AG10803 (cell line): ENCODE data around the gene RAB26.
"Not testable (repeated sequence)": the region's sequence is repeated elsewhere in the genome, so short reads cannot be mapped to it uniquely, and the experiment has no call there.

Source experiments
- DNase-seq: peaks from one replicate; pipeline ENCODE4 v3.0.0; 2010; ENCODE audit warnings: low read depth
- H3K4me3 ChIP-seq: 2 replicates; pipeline ENCODE4 v1.5.1; 2011; ENCODE audit warnings: mild to moderate bottlenecking, low read length, control low read depth
- TF ChIP-seq, protein P1 (sequence below): conservative IDR thresholded peaks from 2 replicates; pipeline ENCODE4 v1.5.1; 2011; ENCODE audit warnings: mild to moderate bottlenecking, low read length, control low read depth, inconsistent platforms

The RAB26 gene

DNA sequence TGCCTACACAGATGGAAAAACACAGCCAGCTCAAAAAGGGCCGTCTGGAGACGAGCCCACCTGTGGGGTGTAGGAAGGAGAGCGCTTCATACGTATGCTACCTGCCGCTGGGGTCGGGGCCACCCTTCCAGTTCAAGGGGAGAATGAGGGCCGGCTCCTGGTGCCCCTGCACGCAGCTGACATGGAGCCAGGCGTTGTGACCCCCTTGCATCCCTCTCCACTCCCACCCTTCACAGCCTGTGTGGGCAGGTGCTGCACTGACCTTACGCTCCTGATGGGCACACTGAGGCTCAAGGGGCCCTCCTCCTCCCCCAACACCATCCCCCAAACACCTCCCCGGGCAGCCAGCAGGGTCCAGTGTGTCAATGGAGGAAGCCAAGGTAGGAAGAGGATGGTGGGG lies 22.8 kb upstream of the RAB26 start:
- peak overlapping the region; percentile 7; the same call in 1 of the 2 replicates for H3K4me3 ChIP-seq
- not testable (repeated sequence) for DNase-seq

DNA sequence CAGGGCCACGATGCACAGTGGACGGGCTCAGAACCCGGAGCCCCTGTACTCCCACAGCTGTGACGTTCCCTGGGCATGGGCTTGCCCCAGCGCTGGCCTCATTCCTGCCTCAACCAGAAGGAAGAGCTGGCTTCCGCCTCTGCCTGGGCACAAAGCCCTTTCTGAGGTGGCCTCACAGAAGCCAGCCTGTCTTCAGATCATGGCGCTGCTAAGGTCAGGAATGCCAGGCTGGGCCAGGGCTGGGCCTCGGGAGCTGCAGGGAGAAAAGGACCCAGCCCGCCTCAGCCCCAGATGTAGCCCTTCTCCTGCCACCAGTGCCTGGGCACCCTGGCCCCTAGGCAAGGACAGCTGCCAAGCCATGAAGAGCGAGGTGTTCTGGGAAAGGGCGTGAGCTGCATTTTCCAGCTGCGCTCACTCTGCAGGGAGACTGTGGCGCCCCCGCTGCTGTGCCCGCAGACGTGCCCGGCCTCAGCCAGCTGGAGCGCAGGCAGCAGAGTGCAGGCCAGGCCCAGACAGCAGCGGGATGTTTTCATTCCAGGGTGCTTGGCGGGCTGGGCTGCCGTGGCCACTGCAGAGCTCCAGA lies 22.2 kb upstream of the RAB26 start:
- peak overlapping the region; percentile 16; the same call in 1 of the 2 replicates for H3K4me3 ChIP-seq
- peak; percentile 67 for DNase-seq

DNA sequence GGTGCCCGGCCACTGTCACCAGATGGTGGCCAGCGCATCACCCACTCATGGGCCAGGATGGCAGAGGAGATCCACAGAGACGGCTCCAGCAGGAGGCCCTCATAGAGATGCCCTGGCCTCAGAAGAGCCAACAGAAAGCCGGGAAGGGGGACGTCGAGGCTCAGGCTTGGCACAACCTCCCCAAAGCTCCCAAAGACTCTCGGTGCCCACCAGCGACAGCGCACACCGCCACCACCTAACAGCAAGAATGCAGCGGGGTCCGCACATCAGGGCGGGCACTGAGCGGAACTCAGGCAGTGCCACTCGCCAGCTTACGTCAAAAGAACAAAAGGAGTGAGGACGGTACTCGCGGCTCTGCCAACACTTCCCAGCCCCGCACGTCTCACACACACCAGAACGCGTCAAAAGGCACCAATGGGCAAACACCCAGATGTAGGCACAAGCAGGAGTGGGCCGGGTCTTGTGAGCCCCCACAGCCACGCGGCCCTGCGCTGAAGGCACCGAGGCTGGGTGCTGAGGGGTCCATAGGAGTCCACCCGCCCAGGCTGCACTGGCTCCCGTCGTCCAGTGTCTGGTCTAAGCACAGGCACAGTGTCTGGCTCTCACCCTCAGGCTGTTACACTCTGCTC lies 21.4 kb upstream of the RAB26 start:
- peak overlapping the region; percentile 35 for H3K4me3 ChIP-seq
- not testable (repeated sequence) for DNase-seq

DNA sequence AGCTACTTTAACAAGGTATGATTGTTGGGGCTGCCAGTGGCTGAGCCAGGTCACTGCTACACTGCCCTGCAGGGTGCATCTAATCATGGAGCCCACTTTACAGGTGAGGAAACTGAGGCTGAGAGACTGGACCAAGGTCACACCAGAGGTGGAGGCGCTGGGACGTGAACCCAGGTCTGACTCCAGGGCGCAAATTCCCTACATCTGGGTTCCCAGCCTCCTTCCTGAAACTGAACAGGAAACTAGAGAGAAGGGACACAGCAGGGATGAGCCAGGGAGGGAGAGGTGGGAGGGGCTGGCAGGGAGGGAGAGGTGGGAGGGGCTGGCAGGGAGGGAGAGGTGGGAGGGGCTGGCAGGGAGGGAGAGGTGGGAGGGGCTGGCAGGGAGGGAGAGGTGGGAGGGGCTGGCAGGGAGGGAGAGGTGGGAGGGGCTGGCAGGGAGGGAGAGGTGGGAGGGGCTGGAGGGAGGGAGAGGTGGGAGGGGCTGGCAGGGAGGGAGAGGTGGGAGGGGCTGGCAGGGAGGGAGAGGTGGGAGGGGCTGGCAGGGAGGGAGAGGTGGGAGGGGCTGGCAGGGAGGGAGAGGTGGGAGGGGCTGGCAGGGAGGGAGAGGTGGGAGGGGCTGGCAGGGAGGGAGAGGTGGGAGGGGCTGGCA lies 20.7 kb upstream of the RAB26 start:
- peak; percentile 68 for DNase-seq
- not testable (repeated sequence) for H3K4me3 ChIP-seq

DNA sequence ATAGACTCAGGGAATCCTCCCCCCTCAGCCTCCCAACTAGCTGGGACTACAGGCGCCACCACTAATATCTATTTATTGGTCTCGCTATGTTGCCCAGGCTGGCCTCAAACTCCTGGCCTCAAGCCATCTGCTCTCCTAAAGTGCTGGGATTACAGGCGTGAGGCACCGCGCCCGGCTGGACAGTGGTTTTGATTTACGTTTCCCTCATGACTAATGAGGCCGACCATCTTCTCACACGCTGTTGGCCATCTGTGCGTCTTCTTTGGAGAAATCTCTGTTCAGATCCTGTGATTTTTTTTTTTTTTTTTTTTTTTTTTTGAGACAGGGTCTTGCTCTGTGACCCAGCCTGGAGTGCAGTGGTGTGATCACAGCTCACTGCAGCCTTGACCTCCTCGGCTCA lies 19.2 kb upstream of the RAB26 start:
- not testable (repeated sequence) for H3K4me3 ChIP-seq
- DNase-seq: peak; percentile 91

DNA sequence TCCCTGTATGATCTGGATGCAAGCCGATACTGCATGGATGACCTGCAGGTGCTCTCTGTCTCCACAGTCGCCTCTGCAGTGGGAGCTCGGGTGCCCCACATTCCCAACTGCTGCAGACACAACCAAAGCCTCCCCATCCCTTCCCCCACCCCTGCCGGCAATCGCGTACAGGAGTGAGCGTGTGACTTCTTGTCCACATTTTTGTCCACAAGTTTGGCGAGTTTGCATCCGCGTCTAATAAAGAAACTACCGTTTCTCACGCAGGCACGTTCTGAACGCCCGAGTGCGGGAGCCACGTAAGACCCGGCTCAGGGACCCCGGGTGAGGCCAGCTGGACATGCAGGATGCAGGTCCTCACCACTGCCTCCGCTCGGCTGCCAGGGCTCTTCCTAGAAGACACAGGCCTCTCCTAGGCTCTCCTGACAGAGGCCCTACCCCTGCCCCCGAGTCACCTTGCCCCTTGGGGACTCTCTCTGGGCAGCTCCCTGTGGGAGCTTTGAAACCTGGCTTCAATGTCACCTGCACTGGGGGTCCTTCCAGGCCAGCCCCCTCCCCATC lies 18.5 kb upstream of the RAB26 start:
- peak overlapping the region; percentile 9; the same call in 1 of the 2 replicates for H3K4me3 ChIP-seq
- peak; percentile 61 for DNase-seq

DNA sequence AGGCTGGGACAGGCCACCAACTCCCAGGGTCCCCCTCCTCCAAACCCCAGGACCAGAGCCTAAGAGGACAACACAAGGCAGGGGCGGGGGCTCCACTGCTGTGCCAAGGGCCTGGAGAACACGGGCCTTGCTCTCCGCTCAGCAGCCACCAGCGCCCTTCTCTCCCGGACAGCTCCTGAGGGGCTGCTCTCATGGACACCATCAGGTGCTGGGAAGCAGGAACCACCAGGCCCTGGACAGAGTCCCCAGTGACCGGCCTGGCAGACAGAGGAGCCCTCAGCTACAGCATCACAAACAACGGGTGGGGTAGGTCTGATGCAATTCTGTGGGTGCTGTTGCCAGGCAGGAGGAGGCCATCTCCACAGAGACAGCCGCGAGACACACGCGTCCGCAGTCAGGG lies 14.6 kb upstream of the RAB26 start:
- DNase-seq: not testable (repeated sequence)
- H3K4me3 ChIP-seq: peak overlapping the region; percentile 56

DNA sequence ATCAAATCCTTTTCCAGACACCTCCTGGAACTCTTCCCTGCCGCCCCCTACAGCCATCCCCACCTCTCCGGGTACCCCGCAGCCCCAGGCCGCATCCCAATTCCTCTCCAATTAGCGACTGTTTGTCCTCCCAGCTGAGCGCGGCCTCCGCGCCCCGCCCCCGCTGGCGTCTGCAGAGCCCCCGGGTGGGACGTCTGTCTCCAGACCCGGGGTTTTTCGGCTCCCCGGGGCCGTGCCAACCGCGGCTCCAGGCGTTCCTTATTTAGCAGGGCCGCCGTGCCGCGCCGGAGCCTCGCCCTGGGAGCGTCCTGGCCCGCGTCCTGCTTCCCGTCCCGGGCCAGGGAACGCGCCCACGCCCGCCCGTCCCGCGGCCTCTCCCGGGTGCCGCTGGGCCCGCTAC lies 13.4 kb upstream of the RAB26 start:
- DNase-seq: not testable (repeated sequence)

DNA sequence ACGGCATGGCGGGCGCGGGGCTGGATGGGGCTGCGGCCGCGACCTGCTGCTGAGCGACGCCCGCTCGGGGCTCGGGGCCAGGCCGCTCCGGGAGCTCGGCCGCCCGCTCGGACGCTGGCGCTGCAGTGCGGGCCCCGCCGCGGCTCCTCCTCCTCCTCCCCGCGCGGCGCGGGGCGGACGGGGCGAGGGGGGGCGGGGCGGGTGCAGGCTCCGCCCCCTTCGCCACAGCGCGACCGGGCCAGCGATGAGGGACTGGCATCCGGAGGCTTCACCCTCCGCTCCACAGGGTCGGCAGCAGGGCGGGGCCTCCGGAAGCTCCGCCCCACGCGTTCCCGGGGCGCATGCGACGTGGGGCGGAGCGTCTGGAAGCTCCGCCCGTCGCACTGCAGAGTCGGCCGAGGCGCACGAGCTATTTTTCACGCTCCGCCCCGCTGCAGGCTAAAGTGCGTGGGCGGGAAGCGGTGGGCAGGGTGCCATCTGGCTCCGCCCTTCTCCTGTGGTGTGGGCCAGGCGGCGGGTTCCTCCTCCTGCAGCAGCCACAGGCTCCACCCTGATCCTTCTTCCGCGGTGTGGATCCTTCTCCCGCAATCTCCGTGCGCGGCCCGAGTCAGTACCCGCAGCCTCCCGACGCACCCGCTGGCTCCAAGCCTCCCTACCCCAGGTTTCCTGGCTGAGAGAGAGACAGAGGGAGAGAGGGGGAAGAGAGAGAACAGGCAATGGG lies 12.5 kb upstream of the RAB26 start, which contains the start of gene PKD1:
TSS of gene PKD1 (minus strand) at position 129 of the 721 bp plus-strand sequence. CDS start 209 bp downstream, outside the sequence.
- DNase-seq: peak; percentile 94
- peak within 1 kb of the TSS; percentile 61 for H3K4me3 ChIP-seq

More for the DNA sequence above, 13.4 kb upstream of the RAB26 start:
- H3K4me3 ChIP-seq: peak overlapping the region; percentile 61

DNA sequence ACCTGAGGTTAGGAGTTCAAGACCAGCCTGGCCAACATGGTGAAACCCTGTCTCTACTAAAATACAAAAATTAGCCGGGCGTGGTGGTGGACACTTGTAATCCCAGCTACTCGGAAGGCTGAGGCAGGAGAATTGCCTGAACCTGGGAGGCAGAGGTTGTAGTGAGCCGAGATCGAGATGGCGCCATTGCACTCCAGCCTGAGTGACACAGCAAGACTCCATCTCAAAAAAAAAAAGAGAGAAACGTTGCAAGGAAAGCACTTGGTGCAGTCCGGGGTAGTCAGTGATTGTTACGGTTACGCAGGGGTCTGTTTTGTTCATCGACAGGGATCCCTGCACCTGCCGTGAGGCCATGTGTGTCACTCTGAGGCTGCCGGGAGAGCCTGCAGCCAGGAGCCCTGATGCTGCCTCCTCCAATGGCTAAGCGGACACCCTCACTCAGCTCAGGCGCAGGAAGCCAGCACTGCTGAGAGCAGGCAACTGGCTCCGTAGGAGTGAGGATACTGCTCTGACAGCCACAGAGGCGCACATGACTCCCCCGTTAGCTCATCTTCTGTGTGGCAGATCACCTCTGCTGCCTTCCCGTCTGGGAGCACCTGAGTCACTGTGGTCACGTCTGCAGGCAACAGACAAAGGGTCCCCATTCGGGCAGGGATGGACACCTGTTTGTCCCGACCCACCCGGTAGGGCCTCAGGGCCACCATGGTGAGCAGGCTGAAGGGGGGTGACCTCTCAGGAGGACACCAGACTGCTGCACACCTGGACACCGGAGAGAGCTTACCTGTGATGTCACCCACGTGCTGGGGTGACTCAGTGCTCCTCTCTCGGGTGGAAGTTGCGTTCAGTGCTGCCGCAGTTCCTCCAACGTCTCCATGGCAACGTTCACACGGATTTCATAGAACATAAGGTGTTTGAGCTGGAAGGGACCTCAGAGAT lies 5.2 kb upstream of the RAB26 start:
- TF ChIP-seq, protein P1, sequence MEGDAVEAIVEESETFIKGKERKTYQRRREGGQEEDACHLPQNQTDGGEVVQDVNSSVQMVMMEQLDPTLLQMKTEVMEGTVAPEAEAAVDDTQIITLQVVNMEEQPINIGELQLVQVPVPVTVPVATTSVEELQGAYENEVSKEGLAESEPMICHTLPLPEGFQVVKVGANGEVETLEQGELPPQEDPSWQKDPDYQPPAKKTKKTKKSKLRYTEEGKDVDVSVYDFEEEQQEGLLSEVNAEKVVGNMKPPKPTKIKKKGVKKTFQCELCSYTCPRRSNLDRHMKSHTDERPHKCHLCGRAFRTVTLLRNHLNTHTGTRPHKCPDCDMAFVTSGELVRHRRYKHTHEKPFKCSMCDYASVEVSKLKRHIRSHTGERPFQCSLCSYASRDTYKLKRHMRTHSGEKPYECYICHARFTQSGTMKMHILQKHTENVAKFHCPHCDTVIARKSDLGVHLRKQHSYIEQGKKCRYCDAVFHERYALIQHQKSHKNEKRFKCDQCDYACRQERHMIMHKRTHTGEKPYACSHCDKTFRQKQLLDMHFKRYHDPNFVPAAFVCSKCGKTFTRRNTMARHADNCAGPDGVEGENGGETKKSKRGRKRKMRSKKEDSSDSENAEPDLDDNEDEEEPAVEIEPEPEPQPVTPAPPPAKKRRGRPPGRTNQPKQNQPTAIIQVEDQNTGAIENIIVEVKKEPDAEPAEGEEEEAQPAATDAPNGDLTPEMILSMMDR: no peak
- no peak for DNase-seq
- no peak overlapping the region for H3K4me3 ChIP-seq

DNA sequence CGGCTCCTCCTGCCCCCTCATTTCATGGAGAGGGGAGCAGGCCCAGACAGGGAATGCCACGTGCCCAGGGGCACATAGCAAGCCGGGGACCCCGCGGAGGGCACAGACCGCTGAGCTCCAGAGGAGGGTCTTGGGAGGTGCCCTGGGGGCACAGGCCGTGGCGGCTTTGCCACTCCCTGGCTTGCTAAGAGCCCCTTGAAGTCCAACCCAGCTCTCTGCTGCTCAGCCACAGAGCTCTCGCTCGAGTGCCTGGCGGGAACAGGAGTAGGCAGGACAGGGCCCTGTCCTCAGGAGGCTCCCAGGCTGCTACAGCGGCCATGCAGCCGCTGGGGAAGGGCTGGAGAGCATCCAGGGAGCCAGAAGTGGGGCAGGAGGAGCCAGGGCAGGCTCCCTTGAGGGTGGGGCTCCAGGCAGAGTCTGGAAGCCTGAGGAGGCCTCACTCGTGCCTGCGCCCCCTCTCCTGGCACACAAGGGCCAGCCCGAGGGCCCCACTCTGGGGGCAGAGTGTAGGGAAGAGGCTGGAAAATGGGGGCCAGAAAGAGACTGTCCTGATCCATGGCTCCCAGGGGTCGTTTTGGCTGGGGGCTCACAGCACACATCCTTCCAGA lies 4.4 kb upstream of the RAB26 start:
- no peak for DNase-seq
- no peak overlapping the region for H3K4me3 ChIP-seq
- TF ChIP-seq, protein P1: no peak
